ENCODE data around the gene PSG6.
"Not testable (repeated sequence)": the region's sequence is repeated elsewhere in the genome, so short reads cannot be mapped to it uniquely, and the experiment has no call there.

The PSG6 gene

DNA sequence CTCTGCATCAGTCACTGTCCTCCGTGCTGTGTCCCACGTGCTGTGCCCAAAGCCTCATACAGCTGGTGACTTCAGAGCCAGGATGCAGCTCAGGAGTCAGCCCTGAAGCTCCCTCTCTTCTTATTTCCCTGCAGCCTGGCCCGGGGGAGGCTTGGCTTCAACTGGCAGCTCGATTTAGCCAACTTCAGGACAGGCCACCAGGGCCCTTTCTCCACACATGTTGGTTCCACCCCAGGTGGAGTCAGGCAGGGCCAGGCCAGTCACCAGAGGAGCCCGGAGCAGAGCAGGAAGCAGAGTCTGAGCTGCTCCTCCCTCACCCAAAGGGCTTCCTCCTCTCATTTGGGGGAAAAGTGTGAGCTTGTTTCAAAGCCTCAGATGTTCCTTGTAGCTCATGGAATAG lies 11.5 kb downstream of the PSG6 start:
- not testable (repeated sequence) for DNase-seq

GRCh38 chr19:42900561-42900960 lies 17.1 kb downstream of the PSG6 start:
- DNase-seq = not testable (repeated sequence)

DNA sequence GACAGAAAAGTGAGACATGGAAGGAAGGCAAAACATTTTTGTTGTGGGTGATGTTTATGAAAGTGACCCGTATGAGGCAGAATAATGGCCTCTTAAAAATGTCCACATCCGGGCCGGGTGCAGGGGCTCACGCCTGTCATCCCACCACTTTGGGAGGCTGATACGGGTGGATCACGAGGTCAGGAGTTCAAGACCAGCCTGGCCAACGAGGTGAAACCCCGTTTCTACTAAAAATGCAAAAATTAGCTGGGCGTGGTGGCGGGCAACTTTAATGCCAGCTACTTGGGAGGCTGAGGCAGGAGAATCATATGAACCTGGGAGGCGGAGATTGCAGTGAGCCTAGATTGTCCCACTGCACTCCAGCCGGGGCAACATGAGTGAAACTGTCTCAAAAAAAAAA lies 18.0 kb downstream of the PSG6 start:
- DNase-seq = not testable (repeated sequence)

DNA sequence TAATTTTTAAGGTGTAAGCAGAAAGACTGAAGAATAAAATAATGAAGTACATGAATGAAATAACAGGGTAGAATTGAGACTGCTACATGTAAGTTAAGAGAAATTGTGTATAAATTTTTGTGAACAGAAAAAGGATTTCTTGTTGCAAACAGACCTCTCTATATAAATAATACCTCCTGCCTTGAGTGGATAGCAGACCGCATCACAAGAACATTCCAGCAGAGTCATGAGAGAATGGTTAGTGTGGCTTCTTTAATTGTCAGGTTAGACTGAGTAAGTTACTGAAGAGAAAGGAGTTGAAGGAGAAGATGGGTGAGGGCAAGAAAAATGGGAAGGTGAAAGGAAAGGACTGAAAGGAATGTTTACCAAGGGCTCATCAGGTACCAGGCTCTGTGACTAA lies 18.6 kb downstream of the PSG6 start:
- not testable (repeated sequence) for DNase-seq

DNA sequence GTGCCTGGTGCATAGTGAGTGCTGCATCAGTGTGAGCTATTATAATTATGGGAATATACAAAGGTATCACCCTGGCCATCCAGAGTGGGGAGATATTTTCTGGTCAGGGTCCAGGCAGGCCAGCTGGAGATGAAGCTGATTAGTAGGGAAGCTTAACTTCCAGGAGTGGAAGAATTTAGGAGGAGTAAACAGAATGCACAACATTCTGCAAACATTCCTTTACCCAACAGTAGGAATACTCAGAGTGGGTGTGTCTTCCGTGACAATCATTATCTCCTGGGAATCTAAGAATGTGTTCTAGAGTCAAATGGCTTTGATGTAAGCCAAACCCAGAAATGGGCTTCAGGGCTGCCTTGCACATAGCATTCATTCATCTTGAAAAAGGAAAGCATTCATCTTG lies 19.0 kb downstream of the PSG6 start:
- not testable (repeated sequence) for DNase-seq

- DNase-seq = not testable (repeated sequence)
Measured at GRCh38 chr19:42897729-42898128, 20.0 kb downstream of the PSG6 start.

GRCh38 chr19:42890446-42890845 lies 27.2 kb downstream of the PSG6 start:
- DNase-seq = not testable (repeated sequence)

- DNase-seq = not testable (repeated sequence)
Measured at GRCh38 chr19:42887876-42888445, 29.7 kb downstream of the PSG6 start.

DNA sequence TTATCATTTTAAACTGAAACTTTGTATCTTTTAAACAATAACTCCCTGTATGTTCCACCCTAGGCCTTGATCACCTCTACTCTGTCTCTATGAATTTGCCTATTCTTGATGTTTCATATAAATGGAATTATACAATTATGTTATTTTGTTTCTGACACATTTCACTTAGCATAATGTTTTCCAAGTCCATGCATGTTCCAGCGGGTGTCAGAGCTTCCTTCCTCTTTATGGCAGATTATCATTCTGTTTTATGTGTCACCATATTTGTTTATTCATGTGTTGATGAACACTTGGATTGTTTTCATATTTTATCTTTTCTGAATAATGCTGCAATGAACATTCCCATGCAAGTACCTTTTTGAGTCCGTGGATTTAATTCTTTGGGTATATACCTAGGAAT lies 35.0 kb downstream of the PSG6 start:
- not testable (repeated sequence) for DNase-seq

- not testable (repeated sequence) for DNase-seq
Measured at GRCh38 chr19:42882010-42882409, 35.7 kb downstream of the PSG6 start.

DNA sequence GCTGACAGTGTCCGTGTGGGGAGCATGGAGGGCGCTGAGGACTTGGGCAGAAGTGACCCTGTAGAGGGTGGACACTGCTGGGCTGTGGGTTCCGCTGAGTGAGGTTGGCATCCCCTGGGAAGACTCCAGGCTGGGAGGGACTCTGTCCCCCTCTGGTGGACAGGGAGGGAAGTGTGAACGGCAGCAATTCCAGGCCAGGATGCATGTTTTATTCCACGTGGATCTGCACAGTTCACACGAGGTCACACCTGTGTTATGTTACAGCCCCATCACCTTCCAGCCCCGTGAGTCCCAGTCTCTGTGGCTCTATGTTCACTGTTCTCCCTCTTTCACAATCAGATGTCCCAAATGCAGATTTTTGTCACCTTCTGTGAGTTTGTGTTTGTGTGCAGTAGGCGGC lies 36.4 kb downstream of the PSG6 start:
- DNase-seq = not testable (repeated sequence)

DNA sequence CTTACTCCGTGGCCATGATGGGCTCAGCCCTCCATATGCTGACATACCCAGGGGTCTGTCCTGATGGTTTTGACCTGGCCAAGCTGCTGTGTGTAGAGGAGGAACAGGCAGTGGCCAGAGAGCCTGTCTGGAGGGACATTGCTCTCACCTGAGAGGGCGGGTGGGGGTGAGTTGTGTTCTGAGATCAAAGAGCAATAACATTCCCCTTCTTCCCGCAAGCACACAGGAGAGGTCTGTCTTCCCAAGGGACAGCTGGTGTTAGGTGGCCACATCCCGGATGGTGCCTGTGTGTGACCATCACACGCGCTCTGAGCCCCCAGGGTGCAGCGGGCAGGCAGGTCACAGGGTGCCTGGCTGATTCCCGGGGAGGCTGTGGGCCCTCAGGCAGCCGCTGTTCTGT lies 37.1 kb downstream of the PSG6 start:
- not testable (repeated sequence) for DNase-seq

DNA sequence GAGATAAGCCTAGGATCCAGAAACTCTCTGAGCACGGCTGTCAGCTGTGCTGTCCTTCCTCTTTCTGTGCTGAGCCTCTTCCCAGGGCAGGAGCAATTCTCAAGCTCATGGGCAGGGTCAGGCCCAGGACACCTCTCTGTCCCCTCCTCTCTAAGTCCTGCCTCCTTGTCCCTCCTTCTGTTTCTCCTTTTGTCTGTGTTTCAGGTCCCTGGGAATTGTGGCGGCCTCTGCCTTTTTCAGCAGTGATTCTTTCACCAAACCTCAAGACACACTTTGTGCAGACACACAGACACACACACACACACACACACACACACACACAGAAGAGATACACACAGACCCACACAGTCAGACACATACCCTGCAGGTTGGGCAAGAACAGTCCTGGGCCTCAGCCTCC lies 38.1 kb downstream of the PSG6 start, which contains the start of gene PSG1:
Gene PSG1, minus strand, starts transcription at position 101 of the 400 bp plus-strand sequence. CDS start 132 bp downstream, outside the sequence.
- DNase-seq = no peak

- not testable (repeated sequence) for DNase-seq
Measured at GRCh38 chr19:42876596-42876995, 41.1 kb downstream of the PSG6 start.

GRCh38 chr19:42875881-42876280 lies 41.8 kb downstream of the PSG6 start:
- not testable (repeated sequence) for DNase-seq

GRCh38 chr19:42874901-42875813 lies 42.5 kb downstream of the PSG6 start:
- not testable (repeated sequence) for DNase-seq

DNA sequence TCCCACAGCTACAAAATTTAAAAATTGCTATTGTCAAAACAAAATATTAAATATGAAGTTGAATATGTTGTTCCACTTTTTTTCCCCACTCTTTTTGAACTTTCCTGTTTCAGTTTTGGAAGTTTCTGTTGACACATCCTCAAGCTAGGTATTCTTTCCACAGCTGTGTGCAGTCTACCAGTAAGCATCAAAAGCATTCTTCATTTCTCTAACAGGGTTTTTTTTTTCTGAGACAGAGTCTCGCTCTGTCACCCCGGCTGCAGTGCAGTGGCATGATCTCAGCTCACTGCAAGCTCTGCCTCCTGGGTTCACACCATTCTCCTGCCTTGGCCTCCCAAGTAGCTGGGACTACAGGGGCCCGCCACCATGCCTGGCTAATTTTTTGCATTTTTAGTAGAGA lies 43.6 kb downstream of the PSG6 start:
- DNase-seq = not testable (repeated sequence)

GRCh38 chr19:42872608-42873007 lies 45.1 kb downstream of the PSG6 start:
- no peak for DNase-seq

DNA sequence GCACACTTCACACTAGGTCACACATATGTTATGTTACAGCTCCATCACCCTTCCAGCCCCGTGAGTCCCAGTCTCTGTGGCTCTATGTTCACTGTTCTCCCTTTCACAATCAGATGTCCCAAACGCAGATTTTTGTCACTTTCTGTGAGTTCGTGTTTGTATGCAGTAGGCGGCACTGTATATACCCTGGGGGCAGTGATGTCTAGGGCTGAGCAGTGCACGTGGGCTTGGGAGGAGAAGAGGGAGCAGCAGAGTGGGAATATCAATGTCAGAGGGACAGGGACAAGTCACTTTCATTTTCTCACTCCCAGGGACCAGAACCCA lies 60.2 kb downstream of the PSG6 start:
- DNase-seq = no peak

DNA sequence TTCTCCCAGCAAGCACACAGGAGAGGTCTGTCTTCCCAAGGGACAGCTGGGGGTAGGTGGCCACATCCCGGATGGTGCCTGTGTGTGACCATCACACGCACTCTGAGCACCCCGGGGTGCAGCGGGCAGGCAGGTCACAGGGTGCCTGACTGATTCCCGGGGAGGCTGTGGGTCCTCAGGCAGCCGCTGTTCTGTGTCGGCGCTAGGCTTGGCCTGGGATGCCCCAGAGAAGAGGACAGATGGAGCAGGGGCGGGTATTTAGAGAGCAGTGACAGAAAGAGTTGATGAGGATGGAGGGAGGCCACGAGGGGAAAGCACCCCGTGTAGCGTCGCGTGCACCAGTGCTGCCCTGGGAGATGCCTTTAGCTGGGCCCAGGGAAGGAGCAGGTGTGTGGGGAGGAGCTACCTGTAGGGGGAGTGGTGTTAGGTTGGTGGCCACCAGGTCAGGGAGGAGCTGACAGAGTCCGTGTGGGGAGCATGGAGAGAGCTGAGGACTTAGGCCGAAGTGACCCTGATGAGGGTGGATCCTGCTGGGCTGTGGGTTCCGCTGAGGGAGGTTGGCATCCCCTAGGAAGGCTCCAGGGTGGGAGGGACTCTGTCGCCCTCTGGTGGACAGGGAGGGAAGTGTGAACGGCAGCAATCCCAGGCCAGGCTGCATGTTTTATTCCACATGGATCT lies 60.7 kb downstream of the PSG6 start:
- peak; percentile 5 for DNase-seq

DNA sequence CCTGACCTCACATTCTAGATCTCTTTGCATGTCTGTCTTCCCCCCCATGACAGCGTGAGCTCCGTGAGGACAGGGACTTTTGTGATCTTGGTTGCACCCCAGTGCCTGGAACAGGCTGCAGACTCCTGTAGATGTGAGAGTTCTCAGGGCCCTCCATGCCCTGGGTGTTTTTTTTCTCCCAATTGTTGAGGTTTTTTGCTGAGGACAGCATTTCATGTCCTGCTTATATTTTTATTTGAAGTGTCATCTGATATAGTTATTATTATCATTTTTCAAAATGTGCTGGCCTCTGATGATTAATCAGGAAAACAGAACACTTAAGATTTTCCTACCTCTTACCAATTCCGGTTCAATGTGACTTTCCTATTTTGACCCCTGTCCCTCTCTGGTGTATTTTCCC lies 62.9 kb downstream of the PSG6 start:
- not testable (repeated sequence) for DNase-seq

GRCh38 chr19:42853231-42853630 lies 64.5 kb downstream of the PSG6 start:
- not testable (repeated sequence) for DNase-seq

DNA sequence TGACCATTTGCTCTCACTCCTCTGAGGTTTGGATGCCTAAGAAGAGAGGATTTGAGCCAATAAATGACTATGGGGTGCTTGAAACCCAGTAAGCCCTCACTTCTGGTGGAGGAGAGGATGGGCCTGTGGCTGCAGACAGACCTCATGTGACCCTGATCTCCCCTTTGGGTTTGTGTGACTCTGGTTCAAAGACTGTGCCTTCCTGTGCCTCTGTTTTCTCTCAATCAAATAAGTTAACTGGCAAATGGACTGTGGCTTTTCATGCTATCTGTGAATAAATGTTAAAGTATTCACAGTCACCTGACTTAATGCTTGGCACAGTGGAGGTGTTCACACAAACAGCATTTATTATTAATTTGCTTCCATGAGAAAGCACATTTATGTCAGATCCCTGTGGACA lies 64.9 kb downstream of the PSG6 start:
- DNase-seq = not testable (repeated sequence)
